Measurements from ENCODE around the gene TRABD. TPM values are rescaled to one million over a fixed set of nuclear protein-coding genes. Genes with fewer than 3 reads are reported as not detected.

TRABD gene
- total RNA-seq, 1 donor from 2014 or later, result 21.0 TPM

DNA sequence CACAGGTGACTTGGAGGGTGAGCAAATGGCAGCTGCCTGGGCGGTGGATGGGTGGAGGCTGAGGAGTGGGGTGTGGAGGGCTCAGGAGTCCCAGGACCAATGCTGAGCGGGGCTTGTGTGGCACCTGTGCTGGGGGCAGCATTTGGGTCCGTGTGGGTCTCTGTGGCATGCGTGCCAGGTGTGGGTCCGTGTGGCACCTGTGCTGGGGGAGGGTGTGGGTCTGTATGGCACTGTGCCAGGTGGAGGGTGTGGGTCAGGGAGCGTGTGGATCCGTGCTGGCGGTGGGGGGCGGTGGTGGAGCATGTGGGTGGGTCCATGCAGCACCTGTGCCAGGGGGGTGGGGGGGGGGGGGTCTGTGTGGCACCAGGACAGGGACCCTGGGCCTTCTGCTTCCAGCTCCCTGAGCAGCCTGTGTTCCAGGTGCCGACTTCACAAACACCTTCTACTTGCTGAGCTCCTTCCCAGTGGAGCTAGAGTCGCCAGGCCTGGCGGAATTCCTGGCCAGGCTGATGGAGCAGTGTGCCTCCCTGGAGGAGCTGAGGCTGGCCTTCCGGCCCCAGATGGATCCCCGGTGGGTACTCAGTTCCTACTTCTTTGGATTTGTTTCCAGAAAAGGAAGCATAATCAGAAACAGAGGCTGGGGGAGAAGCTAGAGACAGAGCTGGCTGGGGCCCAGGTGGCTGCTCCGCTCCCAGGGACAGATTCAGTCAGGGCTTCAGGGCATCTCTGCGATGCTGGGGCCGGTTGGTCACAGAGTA, 29.8 kb downstream of the TRABD start:
- TF ChIP-seq, protein P1, sequence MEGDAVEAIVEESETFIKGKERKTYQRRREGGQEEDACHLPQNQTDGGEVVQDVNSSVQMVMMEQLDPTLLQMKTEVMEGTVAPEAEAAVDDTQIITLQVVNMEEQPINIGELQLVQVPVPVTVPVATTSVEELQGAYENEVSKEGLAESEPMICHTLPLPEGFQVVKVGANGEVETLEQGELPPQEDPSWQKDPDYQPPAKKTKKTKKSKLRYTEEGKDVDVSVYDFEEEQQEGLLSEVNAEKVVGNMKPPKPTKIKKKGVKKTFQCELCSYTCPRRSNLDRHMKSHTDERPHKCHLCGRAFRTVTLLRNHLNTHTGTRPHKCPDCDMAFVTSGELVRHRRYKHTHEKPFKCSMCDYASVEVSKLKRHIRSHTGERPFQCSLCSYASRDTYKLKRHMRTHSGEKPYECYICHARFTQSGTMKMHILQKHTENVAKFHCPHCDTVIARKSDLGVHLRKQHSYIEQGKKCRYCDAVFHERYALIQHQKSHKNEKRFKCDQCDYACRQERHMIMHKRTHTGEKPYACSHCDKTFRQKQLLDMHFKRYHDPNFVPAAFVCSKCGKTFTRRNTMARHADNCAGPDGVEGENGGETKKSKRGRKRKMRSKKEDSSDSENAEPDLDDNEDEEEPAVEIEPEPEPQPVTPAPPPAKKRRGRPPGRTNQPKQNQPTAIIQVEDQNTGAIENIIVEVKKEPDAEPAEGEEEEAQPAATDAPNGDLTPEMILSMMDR (IDR thresholded peaks at IDR 0.05; ENCODE audit: borderline replicate concordance), result no peak
- no peaks in the 10 kb centered on the region for H3K9me3 ChIP-seq (replicated peaks)
- intact Hi-C loops (cut with micrococcal nuclease), result no loop called here

DNA sequence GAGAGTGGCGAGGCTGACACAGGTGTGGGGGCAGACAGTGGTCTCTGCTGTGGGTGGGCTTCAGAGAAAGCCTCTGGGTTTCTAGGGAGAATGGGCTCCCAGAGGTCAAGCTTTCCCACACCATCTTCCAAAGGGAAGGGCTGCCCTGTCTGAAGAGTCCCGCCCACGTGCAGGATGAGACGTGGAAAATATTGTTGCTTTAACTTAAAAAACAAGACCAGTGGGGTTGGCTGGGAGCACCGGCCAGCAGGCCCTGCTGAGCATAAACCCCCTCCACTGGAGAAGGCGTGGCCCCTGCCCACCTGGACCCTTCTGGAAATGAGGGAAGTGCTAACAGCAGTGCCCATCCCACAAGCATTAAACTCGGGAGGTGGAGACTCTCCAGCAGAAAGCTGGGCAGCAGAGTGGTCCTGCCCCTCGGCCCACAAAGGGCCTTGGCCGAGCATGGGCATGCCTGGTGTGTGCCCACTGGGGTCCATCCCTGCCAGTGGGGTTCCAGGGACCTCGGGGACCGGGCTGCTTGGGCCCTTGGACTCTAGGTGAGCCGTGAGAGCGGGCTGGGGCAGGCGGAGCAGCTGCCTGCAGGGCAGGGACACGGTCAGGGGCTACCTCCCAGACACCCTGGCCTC, 30.5 kb downstream of the TRABD start:
- H3K36me3 ChIP-seq, result peaks cover 85% of the 10 kb centered on the region
- no peak for DNase-seq

More for the DNA sequence above, 29.8 kb downstream of the TRABD start:
- Histone ChIP-seq H3K4me1 (peaks cover 30% of the 10 kb centered on the region), H3K36me3 (peaks cover 85% of the 10 kb centered on the region), H3K27ac (replicated peaks) (no peak overlapping the region), H3K27me3 (ENCODE audit: low read depth) (no peaks in the 10 kb centered on the region), H3K4me3 (no peak overlapping the region)
- no peak for DNase-seq

DNA sequence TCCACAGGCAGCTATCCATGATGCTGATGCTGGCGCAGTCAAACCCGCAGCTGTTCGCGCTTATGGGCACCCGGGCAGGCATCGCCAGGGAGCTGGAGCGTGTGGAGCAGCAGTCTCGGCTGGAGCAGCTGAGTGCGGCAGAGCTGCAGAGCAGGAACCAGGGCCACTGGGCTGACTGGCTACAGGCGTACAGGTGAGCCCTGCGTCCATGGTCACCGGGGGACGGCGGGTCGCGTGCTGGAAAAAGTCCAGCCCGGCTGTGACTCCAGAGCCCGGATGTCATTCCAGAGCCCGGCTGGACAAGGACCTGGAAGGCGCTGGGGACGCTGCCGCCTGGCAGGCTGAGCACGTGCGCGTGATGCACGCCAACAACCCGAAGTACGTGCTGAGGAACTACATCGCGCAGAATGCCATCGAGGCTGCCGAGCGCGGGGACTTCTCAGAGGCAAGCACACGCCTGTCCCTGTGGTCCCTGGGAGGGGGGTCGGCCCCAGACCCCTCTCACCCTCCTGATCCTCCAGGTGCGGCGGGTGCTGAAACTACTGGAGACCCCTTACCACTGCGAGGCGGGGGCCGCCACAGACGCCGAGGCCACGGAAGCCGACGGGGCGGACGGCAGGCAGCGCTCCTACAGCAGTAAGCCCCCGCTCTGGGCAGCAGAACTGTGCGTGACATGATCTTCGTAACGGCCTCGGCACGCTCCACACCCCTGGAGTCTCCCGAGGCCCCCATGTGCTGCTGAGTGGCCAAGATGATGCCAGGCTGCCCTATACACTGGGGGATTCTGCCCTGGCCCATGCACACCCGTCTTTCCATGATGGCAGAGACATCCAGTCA, 31.2 kb downstream of the TRABD start:
- Histone ChIP-seq H3K36me3 (peaks cover 85% of the 10 kb centered on the region), H3K27me3 (ENCODE audit: low read depth) (no peaks in the 10 kb centered on the region), H3K4me1 (peaks cover 30% of the 10 kb centered on the region), H3K4me3 (no peak overlapping the region), H3K27ac (replicated peaks) (no peak overlapping the region), H3K9me3 (replicated peaks) (no peaks in the 10 kb centered on the region)
- TF ChIP-seq, protein P1 (IDR thresholded peaks at IDR 0.05; ENCODE audit: borderline replicate concordance), result no peak
- intact Hi-C loops (cut with micrococcal nuclease), result no loop called here
- DNase-seq, result no peak

More for the DNA sequence above, 30.5 kb downstream of the TRABD start:
- Histone ChIP-seq H3K4me3 (no peak overlapping the region), H3K4me1 (peaks cover 30% of the 10 kb centered on the region), H3K27ac (replicated peaks) (no peak overlapping the region), H3K9me3 (replicated peaks) (no peaks in the 10 kb centered on the region), H3K27me3 (ENCODE audit: low read depth) (no peaks in the 10 kb centered on the region)
- intact Hi-C loops (cut with micrococcal nuclease), result no loop called here
- TF ChIP-seq, protein P1 (IDR thresholded peaks at IDR 0.05; ENCODE audit: borderline replicate concordance), result no peak

DNA sequence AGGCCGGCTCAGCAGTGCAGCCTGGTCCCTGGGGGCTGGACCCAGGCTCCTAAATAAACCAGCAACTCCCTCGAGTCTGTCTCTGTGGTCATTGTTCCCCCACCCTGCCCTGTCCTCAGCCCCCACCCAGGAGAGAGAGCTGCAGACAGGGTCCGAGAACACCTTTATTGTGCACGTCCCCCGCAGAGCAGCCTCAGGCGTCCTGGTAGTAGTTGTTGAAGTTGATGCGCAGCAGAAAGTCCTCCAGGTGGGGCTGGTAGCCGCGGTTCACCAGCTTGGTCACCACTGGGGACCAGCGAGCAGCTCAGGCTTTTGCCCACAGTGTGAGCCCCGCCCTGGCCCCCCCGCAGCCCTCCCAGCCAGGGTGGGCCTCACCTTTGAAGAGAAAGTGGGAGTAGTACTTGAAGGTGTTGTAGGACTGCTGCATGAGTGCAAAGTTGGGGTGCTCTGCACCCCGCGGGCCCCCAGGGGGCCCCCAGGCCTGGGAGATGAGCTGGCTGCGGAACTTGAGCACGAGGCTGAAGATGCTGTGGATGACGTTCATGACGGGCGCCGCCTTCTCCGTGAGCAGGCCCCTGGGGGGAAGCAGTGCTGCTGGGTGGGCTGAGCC, 31.9 kb downstream of the TRABD start:
- H3K36me3 ChIP-seq, result peaks cover 85% of the 10 kb centered on the region
- DNase-seq, result no peak
- H3K27me3 ChIP-seq (ENCODE audit: low read depth), result no peaks in the 10 kb centered on the region
- H3K4me3 ChIP-seq, result no peak overlapping the region
- peaks cover 30% of the 10 kb centered on the region for H3K4me1 ChIP-seq
- TF ChIP-seq, protein P1 (IDR thresholded peaks at IDR 0.05; ENCODE audit: borderline replicate concordance), result no peak
- H3K27ac ChIP-seq (replicated peaks), result no peak overlapping the region
- intact Hi-C loops (cut with micrococcal nuclease), result no loop called here
- H3K9me3 ChIP-seq (replicated peaks), result no peaks in the 10 kb centered on the region
